Neuronal stem cell (in vitro differentiated cells): Measurements from ENCODE around the gene HS6ST3.

ENCODE experiments used
- DNase-seq: peaks from one replicate; pipeline ENCODE4 v3.0.0-alpha.2; 2013; ENCODE audit warnings: low spot score
- H2AFZ ChIP-seq: one replicate; pipeline ENCODE4 v1.6.1; 2013; ENCODE audit warnings: mild to moderate bottlenecking, low read length, inconsistent platforms
- H2AK5ac ChIP-seq: 2 replicates; pipeline ENCODE4 v1.6.1; 2013; ENCODE audit warnings: low read depth, mild to moderate bottlenecking, inconsistent platforms, low read length, moderate library complexity, mixed read lengths
- H2BK120ac ChIP-seq: 2 replicates; pipeline ENCODE4 v1.6.1; 2013; ENCODE audit warnings: low read depth, mild to moderate bottlenecking, inconsistent platforms, low read length, moderate library complexity, mixed read lengths
- H2BK12ac ChIP-seq: one replicate; pipeline ENCODE4 v1.6.1; 2013; ENCODE audit warnings: low read length, inconsistent platforms
- H2BK15ac ChIP-seq: 2 replicates; pipeline ENCODE4 v1.6.1; 2013; ENCODE audit warnings: mild to moderate bottlenecking, low read length, inconsistent platforms, mixed read lengths
- H2BK5ac ChIP-seq: one replicate; pipeline ENCODE4 v1.6.1; 2013; ENCODE audit warnings: inconsistent platforms, mild to moderate bottlenecking, low read length, moderate library complexity
- H3K14ac ChIP-seq: one replicate; pipeline ENCODE4 v1.6.1; 2013; ENCODE audit warnings: low read length, inconsistent platforms
- H3K18ac ChIP-seq: 2 replicates; pipeline ENCODE4 v1.6.1; 2013; ENCODE audit warnings: low read length, inconsistent platforms
- H3K23ac ChIP-seq: 2 replicates; pipeline ENCODE4 v1.6.1; 2013; ENCODE audit warnings: low read depth, mild to moderate bottlenecking, mixed read lengths, low read length, inconsistent platforms; ENCODE audit not compliant: poor library complexity
- H3K27ac ChIP-seq: replicated peaks from 3 replicates; pipeline ENCODE4 v1.5.1; 2013; ENCODE audit warnings: low read length, inconsistent platforms
- H3K27me3 ChIP-seq, 3 experiments: 2 replicates each; pipeline ENCODE4 v1.6.1; 2013; ENCODE audit warnings: low read length in 3 of 3, mild to moderate bottlenecking in 2 of 3, inconsistent platforms in 1 of 3, low read depth in 1 of 3, mixed read lengths in 1 of 3, moderate library complexity in 1 of 3; ENCODE audit not compliant: control insufficient read depth in 3 of 3, insufficient read depth in 3 of 3
- H3K36me3 ChIP-seq, 2 donors: replicated peaks in 1 of 2; 2 replicates each; pipeline ENCODE4 v1.6.1; 2013; ENCODE audit warnings: low read length in 2 of 2; ENCODE audit not compliant: control insufficient read depth in 2 of 2, insufficient read depth in 2 of 2
- H3K4ac ChIP-seq: 2 replicates; pipeline ENCODE4 v1.6.1; 2013; ENCODE audit warnings: inconsistent platforms, mild to moderate bottlenecking, low read length, moderate library complexity
- H3K4me1 ChIP-seq, 2 donors: 1 replicate in 1 of 2; 2 replicates in 1 of 2; pipeline ENCODE4 v1.6.1; 2013; ENCODE audit warnings: low read length in 2 of 2, low read depth in 1 of 2; ENCODE audit not compliant: control insufficient read depth in 2 of 2, insufficient read depth in 1 of 2
- H3K4me2 ChIP-seq: one replicate; pipeline ENCODE4 v1.6.1; 2013; ENCODE audit warnings: mild to moderate bottlenecking, low read length, inconsistent platforms; ENCODE audit not compliant: insufficient read depth, poor library complexity, severe bottlenecking
- H3K4me3 ChIP-seq, 2 donors: 2 replicates each; pipeline ENCODE4 v1.5.1; 2013; ENCODE audit warnings: low read length in 2 of 2, mild to moderate bottlenecking in 2 of 2, inconsistent platforms in 1 of 2, moderate library complexity in 1 of 2
- H3K79me1 ChIP-seq: one replicate; pipeline ENCODE4 v1.6.1; 2013; ENCODE audit warnings: low read depth, mild to moderate bottlenecking, inconsistent platforms, low read length, moderate library complexity
- H3K9ac ChIP-seq: one replicate; pipeline ENCODE4 v1.6.1; 2013; ENCODE audit warnings: mild to moderate bottlenecking, low read depth, low read length, inconsistent platforms; ENCODE audit not compliant: poor library complexity
- H3K9me3 ChIP-seq, 2 donors: replicated peaks in 1 of 2; 2 replicates each; pipeline versions ENCODE3 to v1.6.1; 2013; ENCODE audit warnings: low read length in 2 of 2, mild to moderate bottlenecking in 2 of 2, inconsistent platforms in 1 of 2, low read depth in 1 of 2, mixed read lengths in 1 of 2, moderate library complexity in 1 of 2; ENCODE audit not compliant: control insufficient read depth in 2 of 2, insufficient read depth in 1 of 2
- H4K8ac ChIP-seq: one replicate; pipeline ENCODE4 v1.6.1; 2013; ENCODE audit warnings: low read depth, mild to moderate bottlenecking, inconsistent platforms, low read length, moderate library complexity
- H4K91ac ChIP-seq: one replicate; pipeline ENCODE4 v1.6.1; 2013; ENCODE audit warnings: low read length, low read depth, mild to moderate bottlenecking, inconsistent platforms; ENCODE audit not compliant: poor library complexity
- WGBS, 2 donors: extraction: QIAGEN DNeasy Blood & Tissue Kit; methylation state at CpG; one replicate each; pipeline ENCODE4 v1.1.7; 2013; ENCODE audit warnings: missing lambda C conversion rate in 2 of 2, mixed read lengths in 1 of 2; ENCODE audit not compliant: insufficient read length in 2 of 2, insufficient replicate concordance in 1 of 2; ENCODE audit errors: extremely low coverage in 2 of 2; 5-methylcytosine and 5-hydroxymethylcytosine counted together

Gene HS6ST3

DNA sequence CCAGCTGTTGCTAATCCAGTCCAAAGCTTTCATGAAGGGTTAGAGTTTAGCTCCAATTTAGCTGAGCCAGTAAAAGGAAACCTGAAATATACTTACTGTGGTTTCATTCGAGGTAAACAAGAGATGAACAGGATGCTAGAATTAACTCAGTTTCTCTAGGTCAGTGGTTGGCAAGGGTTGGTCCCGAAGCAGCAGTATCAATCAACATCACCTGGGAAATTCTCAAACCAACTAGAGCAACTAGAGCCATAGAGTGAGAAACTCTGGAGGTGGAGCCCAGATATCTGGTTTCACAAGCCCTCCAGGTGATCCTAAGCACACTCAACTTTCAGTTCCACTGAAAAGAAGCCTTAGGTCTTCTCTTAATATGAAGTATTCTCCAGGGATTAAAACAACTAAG, 527.6 kb downstream of the HS6ST3 start:
- no peak overlapping the region for H3K4me3 ChIP-seq
- no peak overlapping the region for H2BK12ac ChIP-seq
- no peaks in the 10 kb centered on the region for H3K27me3 ChIP-seq
- no peak overlapping the region for H2BK120ac ChIP-seq
- H3K27ac ChIP-seq, result no peak overlapping the region
- no peak overlapping the region for H3K23ac ChIP-seq
- no peak overlapping the region for H3K14ac ChIP-seq
- no peak overlapping the region for H3K18ac ChIP-seq
- no peak overlapping the region for H4K8ac ChIP-seq
- H4K91ac ChIP-seq, result no peak overlapping the region
- WGBS, 2 donors, result no CpG with 5 or more reads among the region's 2 CpGs
- no peak overlapping the region for H2BK5ac ChIP-seq
- H3K79me1 ChIP-seq, result no peaks in the 10 kb centered on the region
- no peaks in the 10 kb centered on the region for H3K9me3 ChIP-seq
- H3K9ac ChIP-seq, result no peak overlapping the region
- DNase-seq, result no peak
- no peaks in the 10 kb centered on the region for H3K4me1 ChIP-seq
- H3K36me3 ChIP-seq, result no peaks in the 10 kb centered on the region
- no peak overlapping the region for H2AK5ac ChIP-seq
- no peak overlapping the region for H2AFZ ChIP-seq
- no peak overlapping the region for H3K4me2 ChIP-seq
- H2BK15ac ChIP-seq, result no peak overlapping the region
- H3K4ac ChIP-seq, result no peak overlapping the region

DNA sequence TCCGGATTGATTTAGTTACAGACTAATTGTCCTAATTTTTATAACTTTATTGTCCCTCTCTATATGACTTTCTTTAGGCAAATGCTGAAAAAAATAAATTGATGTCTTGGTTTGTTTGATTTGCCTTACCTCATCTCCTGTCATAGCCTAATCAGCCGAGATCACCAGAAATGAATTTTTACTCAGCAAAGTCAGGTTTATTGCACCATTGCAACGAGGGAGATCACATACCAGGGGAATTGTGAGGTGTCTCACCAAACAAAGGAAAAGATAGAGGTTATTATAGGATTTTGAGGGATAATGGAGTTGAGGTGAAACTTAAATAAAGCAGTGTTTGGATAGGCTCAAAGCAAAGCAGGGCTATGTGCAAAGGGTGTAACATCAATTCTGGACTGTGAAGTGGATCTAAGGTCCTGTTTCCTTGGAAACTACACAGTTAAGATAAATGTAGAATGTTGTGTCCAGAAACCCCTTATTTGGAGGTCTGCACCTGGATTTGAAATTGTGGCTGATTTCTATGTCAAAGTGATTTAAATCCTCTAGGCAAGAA, 531.8 kb downstream of the HS6ST3 start:
- no peak overlapping the region for H4K8ac ChIP-seq
- no peak overlapping the region for H3K18ac ChIP-seq
- H3K4me1 ChIP-seq, result no peaks in the 10 kb centered on the region
- H2AK5ac ChIP-seq, result no peak overlapping the region
- no peak overlapping the region for H3K4me2 ChIP-seq
- no CpG with 5 or more reads among the region's 3 CpGs for WGBS, 2 donors
- no peaks in the 10 kb centered on the region for H3K9me3 ChIP-seq
- no peaks in the 10 kb centered on the region for H3K27me3 ChIP-seq
- no peak overlapping the region for H2AFZ ChIP-seq
- H3K4ac ChIP-seq, result no peak overlapping the region
- no peak overlapping the region for H4K91ac ChIP-seq
- no peaks in the 10 kb centered on the region for H3K79me1 ChIP-seq
- no peak overlapping the region for H3K14ac ChIP-seq
- no peak overlapping the region for H2BK12ac ChIP-seq
- no peak overlapping the region for H2BK120ac ChIP-seq
- H3K23ac ChIP-seq, result no peak overlapping the region
- no peak overlapping the region for H3K4me3 ChIP-seq
- H3K9ac ChIP-seq, result no peak overlapping the region
- H3K27ac ChIP-seq, result no peak overlapping the region
- H2BK15ac ChIP-seq, result no peak overlapping the region
- no peak overlapping the region for H2BK5ac ChIP-seq
- no peaks in the 10 kb centered on the region for H3K36me3 ChIP-seq
- no peak for DNase-seq

DNA sequence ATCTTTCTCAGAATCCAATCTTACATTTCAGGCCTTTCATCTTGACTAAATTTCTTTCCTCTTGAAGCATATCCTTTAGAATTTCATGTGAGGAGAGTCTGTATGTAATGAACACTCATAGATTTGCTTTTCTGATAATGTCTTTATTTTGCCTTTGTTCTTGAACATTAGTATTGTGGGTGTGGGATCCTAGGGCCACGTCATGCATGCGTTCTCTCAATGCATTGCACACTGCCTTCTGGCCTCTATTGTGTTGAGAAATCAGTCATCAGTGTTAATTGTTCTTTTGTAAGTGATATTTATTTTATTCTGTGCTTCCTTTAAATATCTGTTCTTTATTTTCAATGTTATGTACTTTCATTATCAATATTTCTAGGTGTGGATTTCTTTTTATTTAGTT, 539.4 kb downstream of the HS6ST3 start:
- no CpG with 5 or more reads among the region's 2 CpGs for WGBS, 2 donors
- no peaks in the 10 kb centered on the region for H3K36me3 ChIP-seq
- no peak overlapping the region for H2AFZ ChIP-seq
- H3K4me1 ChIP-seq, result no peaks in the 10 kb centered on the region
- H3K4me2 ChIP-seq, result no peak overlapping the region
- no peak for DNase-seq
- no peak overlapping the region for H3K18ac ChIP-seq
- no peak overlapping the region for H3K23ac ChIP-seq
- no peaks in the 10 kb centered on the region for H3K27me3 ChIP-seq
- H3K14ac ChIP-seq, result no peak overlapping the region
- H3K27ac ChIP-seq, result no peak overlapping the region
- H2BK5ac ChIP-seq, result no peak overlapping the region
- H3K79me1 ChIP-seq, result no peaks in the 10 kb centered on the region
- H3K9me3 ChIP-seq, result no peaks in the 10 kb centered on the region
- H3K9ac ChIP-seq, result no peak overlapping the region
- no peak overlapping the region for H2BK15ac ChIP-seq
- no peak overlapping the region for H4K8ac ChIP-seq
- H2AK5ac ChIP-seq, result no peak overlapping the region
- no peak overlapping the region for H2BK120ac ChIP-seq
- H3K4me3 ChIP-seq, result no peak overlapping the region
- H2BK12ac ChIP-seq, result no peak overlapping the region
- H4K91ac ChIP-seq, result no peak overlapping the region
- H3K4ac ChIP-seq, result no peak overlapping the region

GRCh38 chr13:96632536-96633320, 542.8 kb downstream of the HS6ST3 start:
- Histone ChIP-seq H3K9ac (no peak overlapping the region), H4K91ac (no peak overlapping the region), H4K8ac (no peak overlapping the region), H3K79me1 (no peaks in the 10 kb centered on the region), H2BK15ac (no peak overlapping the region), H2AFZ (no peak overlapping the region), H2BK12ac (no peak overlapping the region), H3K14ac (no peak overlapping the region), H3K18ac (no peak overlapping the region), H2BK120ac (no peak overlapping the region), H3K4me1 (no peaks in the 10 kb centered on the region), H2BK5ac (no peak overlapping the region), H3K9me3 (no peaks in the 10 kb centered on the region), H3K23ac (peak overlapping the region; percentile 13), H3K4me2 (no peak overlapping the region), H3K36me3 (no peaks in the 10 kb centered on the region), H2AK5ac (no peak overlapping the region), H3K27me3 (no peaks in the 10 kb centered on the region), H3K4me3 (no peak overlapping the region), H3K4ac (no peak overlapping the region), H3K27ac (no peak overlapping the region)
- WGBS, 2 donors, result no CpG with 5 or more reads among the region's 11 CpGs
- DNase-seq, result no peak
